Ishikawa (cell line): ENCODE data around the gene RGSL1.

ENCODE experiments used
- CEBPB ChIP-seq: IDR thresholded peaks from 2 replicates; pipeline ENCODE4 v1.6.1; 2012
- CREB1 ChIP-seq: IDR thresholded peaks from 2 replicates; pipeline ENCODE4 v1.6.1; 2012; ENCODE audit warnings: low read depth
- EGR1 ChIP-seq: IDR thresholded peaks from 2 replicates; pipeline ENCODE4 v1.6.1; 2012
- EP300 ChIP-seq: IDR thresholded peaks from 2 replicates; pipeline ENCODE4 v1.6.1; 2012; ENCODE audit warnings: borderline replicate concordance
- FOXM1 ChIP-seq: IDR thresholded peaks from 2 replicates; pipeline ENCODE4 v1.6.1; 2012; ENCODE audit warnings: low read depth, borderline replicate concordance
- NFIC ChIP-seq: IDR thresholded peaks from 2 replicates; pipeline ENCODE4 v1.6.1; 2012
- RAD21 ChIP-seq: IDR thresholded peaks from 2 replicates; pipeline ENCODE4 v1.6.1; 2012; ENCODE audit warnings: low read depth
- TAF1 ChIP-seq: IDR thresholded peaks from 2 replicates; pipeline ENCODE4 v1.6.1; 2012; ENCODE audit warnings: low read depth, mild to moderate bottlenecking
- TCF12 ChIP-seq: IDR thresholded peaks from 2 replicates; pipeline ENCODE4 v1.6.1; 2012; ENCODE audit warnings: low read depth
- TEAD4 ChIP-seq: IDR thresholded peaks from 2 replicates; pipeline ENCODE4 v1.6.1; 2012
- YY1 ChIP-seq: IDR thresholded peaks from 2 replicates; pipeline ENCODE4 v1.6.1; 2012; ENCODE audit warnings: low read depth
- ZBTB7A ChIP-seq: IDR thresholded peaks from 2 replicates; pipeline ENCODE4 v1.6.1; 2012; ENCODE audit warnings: low read depth
- TF ChIP-seq, protein P1 (sequence below): IDR thresholded peaks from 2 replicates; pipeline ENCODE4 v1.6.1; 2012; ENCODE audit warnings: low read depth, mild to moderate bottlenecking
- TF ChIP-seq, protein P2 (sequence below): IDR thresholded peaks from 2 replicates; pipeline ENCODE4 v1.6.1; 2012
- TF ChIP-seq, protein P3 (sequence below): IDR thresholded peaks from 2 replicates; pipeline ENCODE4 v1.6.1; 2012

Gene RGSL1

DNA sequence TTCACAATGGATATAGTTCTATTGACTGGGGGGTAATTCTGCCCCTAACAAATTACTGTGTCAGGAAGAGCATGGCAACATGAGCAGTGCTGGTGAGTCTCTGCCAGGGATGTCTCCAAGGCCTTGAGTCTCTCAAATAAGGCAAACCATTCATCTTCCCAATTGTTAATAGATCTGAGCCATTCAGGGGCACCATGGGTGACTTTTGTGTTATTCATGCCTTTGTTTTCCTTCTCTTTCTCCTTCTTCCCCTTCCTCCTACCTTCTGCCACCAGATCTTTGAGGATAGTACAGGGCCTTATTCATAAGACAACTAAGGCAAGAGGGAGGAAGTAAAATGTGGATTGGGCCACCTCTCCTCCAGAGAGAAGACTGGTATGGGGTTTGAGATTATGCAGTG, at the start of gene RGSL1:
Gene RGSL1, plus strand, starts transcription at position 60 of the 400 bp plus-strand sequence. Its CDS starts 20 bp downstream, at position 80.
- TF ChIP-seq NFIC (no peak), YY1 (no peak), EP300 (no peak), TEAD4 (no peak), CREB1 (no peak), RAD21 (no peak)
- TF ChIP-seq, protein P1, sequence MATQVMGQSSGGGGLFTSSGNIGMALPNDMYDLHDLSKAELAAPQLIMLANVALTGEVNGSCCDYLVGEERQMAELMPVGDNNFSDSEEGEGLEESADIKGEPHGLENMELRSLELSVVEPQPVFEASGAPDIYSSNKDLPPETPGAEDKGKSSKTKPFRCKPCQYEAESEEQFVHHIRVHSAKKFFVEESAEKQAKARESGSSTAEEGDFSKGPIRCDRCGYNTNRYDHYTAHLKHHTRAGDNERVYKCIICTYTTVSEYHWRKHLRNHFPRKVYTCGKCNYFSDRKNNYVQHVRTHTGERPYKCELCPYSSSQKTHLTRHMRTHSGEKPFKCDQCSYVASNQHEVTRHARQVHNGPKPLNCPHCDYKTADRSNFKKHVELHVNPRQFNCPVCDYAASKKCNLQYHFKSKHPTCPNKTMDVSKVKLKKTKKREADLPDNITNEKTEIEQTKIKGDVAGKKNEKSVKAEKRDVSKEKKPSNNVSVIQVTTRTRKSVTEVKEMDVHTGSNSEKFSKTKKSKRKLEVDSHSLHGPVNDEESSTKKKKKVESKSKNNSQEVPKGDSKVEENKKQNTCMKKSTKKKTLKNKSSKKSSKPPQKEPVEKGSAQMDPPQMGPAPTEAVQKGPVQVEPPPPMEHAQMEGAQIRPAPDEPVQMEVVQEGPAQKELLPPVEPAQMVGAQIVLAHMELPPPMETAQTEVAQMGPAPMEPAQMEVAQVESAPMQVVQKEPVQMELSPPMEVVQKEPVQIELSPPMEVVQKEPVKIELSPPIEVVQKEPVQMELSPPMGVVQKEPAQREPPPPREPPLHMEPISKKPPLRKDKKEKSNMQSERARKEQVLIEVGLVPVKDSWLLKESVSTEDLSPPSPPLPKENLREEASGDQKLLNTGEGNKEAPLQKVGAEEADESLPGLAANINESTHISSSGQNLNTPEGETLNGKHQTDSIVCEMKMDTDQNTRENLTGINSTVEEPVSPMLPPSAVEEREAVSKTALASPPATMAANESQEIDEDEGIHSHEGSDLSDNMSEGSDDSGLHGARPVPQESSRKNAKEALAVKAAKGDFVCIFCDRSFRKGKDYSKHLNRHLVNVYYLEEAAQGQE: no peak

DNA sequence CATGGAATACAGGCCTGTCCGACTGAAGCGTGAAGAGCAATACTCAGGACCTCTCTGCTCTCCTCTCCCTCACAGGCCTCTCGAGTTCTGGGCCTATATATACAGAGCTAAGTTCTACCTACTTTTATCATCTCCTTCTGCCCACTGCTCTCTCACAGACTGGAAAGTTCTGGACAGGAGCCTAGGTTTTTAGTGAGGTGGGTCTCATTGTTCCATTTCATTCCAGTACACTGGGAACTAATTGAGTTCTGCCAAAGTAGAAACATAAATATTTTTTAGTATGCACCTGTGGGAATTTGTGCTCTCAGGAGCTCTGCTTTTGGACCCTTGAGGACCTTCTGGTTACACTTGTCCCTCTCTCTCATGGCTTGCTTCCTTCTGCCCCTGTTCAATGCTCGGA, 49.4 kb upstream of the RGSL1 start, which contains the start of gene TEDDM1:
Gene TEDDM1, minus strand, starts transcription at position 101 of the 400 bp plus-strand sequence. CDS start 182 bp downstream, outside the sequence.
- TF ChIP-seq FOXM1: no peak

DNA sequence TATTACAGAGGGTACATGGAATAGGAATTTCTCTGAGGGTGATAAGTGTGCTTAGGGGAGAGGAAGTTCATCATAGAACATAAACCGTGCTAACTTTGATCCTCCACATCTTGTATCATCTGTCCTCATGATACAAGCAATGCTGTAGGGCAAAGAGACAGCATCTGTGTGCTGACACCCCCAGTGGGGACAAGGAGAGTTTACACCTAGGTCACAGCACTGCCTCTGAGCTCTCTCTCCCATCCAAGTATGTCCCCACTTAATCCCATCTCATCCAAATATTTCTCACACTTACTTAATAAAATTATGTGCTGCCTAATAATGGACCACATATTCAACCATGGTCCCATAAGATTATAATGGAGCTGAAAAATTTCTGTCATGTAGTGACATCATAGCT, 45.2 kb upstream of the RGSL1 start:
- TF ChIP-seq RAD21 (no peak), YY1 (no peak), TCF12 (no peak), CEBPB (no peak), EP300 (no peak), TEAD4 (no peak), EGR1 (no peak), CREB1 (no peak), NFIC (no peak), FOXM1 (no peak), TAF1 (no peak), ZBTB7A (no peak)
- TF ChIP-seq, protein P2, sequence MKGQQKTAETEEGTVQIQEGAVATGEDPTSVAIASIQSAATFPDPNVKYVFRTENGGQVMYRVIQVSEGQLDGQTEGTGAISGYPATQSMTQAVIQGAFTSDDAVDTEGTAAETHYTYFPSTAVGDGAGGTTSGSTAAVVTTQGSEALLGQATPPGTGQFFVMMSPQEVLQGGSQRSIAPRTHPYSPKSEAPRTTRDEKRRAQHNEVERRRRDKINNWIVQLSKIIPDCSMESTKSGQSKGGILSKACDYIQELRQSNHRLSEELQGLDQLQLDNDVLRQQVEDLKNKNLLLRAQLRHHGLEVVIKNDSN: no peak
- TF ChIP-seq, protein P1: no peak

DNA sequence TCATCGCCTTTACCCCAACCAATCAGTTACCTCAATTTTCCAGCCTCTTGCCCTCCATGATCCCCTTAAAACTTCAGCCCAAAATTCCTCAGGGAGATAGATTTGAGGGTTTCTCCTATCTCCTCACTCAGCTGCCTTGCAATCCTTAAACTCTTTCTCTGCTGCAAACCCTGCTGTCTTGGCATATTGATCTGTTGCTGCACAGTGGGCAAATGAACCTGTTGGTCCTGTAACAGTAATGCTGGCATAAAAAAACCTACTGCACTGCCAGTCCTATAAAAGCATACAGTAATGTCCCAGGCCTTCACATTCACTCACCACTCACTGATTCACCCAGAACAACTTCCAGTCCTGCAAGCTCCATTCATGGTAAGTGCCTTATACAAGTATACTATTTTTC, 44.4 kb upstream of the RGSL1 start:
- TF ChIP-seq TEAD4 (no peak), RAD21 (no peak), NFIC (no peak), TAF1 (no peak)
- TF ChIP-seq, protein P2: no peak

DNA sequence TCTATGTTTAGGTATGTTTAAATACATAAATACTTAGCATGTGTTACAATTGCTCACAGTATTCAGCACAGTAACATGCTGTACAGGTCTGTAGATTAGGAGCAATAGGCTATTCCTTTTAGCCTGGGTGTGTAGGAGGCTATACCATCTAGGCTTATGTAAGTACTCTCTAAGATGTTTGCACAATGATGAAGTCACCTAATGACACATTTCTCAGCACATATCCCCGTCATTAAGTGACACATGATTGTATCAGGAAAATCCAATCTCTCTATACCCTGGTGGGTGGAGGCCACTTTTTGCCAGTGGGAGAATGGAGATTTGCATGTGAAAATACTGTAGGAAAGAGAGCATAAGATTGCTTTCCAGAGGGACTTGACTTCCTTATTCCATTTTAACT, 43.9 kb upstream of the RGSL1 start:
- TF ChIP-seq TAF1: no peak
- TF ChIP-seq RAD21: no peak
- TF ChIP-seq CEBPB: no peak
- TF ChIP-seq, protein P1: no peak
- no peak for TF ChIP-seq YY1
- no peak for TF ChIP-seq CREB1
- no peak for TF ChIP-seq ZBTB7A
- TF ChIP-seq NFIC: no peak
- TF ChIP-seq, protein P3, sequence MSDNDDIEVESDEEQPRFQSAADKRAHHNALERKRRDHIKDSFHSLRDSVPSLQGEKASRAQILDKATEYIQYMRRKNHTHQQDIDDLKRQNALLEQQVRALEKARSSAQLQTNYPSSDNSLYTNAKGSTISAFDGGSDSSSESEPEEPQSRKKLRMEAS: no peak
- TF ChIP-seq, protein P2: no peak
- TF ChIP-seq EGR1: no peak
- no peak for TF ChIP-seq FOXM1
- TF ChIP-seq TEAD4: no peak
- TF ChIP-seq TCF12: no peak
- no peak for TF ChIP-seq EP300
